ENCODE measurements around the gene OR7C1.
"Not testable (repeated sequence)": the region's sequence is repeated elsewhere in the genome, so short reads cannot be mapped to it uniquely, and the experiment has no call there.

Gene OR7C1

GRCh38 chr19:14783410-14783998 is 51.5 kb downstream of the OR7C1 start:
- DNase-seq, result not testable (repeated sequence)

- DNase-seq, result peak; percentile 8
Observed at GRCh38 chr19:14782626-14783409, 52.2 kb downstream of the OR7C1 start.

GRCh38 chr19:14781713-14782536 is 53.1 kb downstream of the OR7C1 start:
- peak; percentile 20 for DNase-seq

GRCh38 chr19:14780622-14781225 is 54.3 kb downstream of the OR7C1 start:
- peak; percentile 32 for DNase-seq

- no peak for DNase-seq
Observed at GRCh38 chr19:14779151-14779550, 55.8 kb downstream of the OR7C1 start.

GRCh38 chr19:14778110-14778845 is 56.7 kb downstream of the OR7C1 start, which contains the start of gene ADGRE2:
Gene ADGRE2, minus strand, starts transcription at chr19:14778560. Its CDS starts 1,804 bp downstream, at chr19:14776756.
- peak; percentile 32 for DNase-seq

- not testable (repeated sequence) for DNase-seq
Observed at GRCh38 chr19:14777645-14778044, 57.3 kb downstream of the OR7C1 start.

GRCh38 chr19:14775869-14776586 is 59.0 kb downstream of the OR7C1 start:
- no peak for DNase-seq

GRCh38 chr19:14775326-14775725 is 59.7 kb downstream of the OR7C1 start:
- DNase-seq, result peak; percentile 40

GRCh38 chr19:14774373-14774772 is 60.6 kb downstream of the OR7C1 start:
- peak; percentile 30 for DNase-seq

GRCh38 chr19:14773722-14774121 is 61.3 kb downstream of the OR7C1 start:
- peak; percentile 25 for DNase-seq

GRCh38 chr19:14772995-14773394 is 62.0 kb downstream of the OR7C1 start:
- DNase-seq, result no peak

GRCh38 chr19:14772467-14772866 is 62.5 kb downstream of the OR7C1 start:
- DNase-seq, result no peak

GRCh38 chr19:14770944-14771839 is 63.8 kb downstream of the OR7C1 start:
- no peak for DNase-seq

GRCh38 chr19:14770136-14770535 is 64.8 kb downstream of the OR7C1 start:
- peak; percentile 23 for DNase-seq

GRCh38 chr19:14769201-14769600 is 65.8 kb downstream of the OR7C1 start:
- DNase-seq, result peak; percentile 18

GRCh38 chr19:14768001-14768400 is 67.0 kb downstream of the OR7C1 start:
- DNase-seq, result peak; percentile 23

- no peak for DNase-seq
Observed at GRCh38 chr19:14767466-14767971, 67.5 kb downstream of the OR7C1 start.

GRCh38 chr19:14765841-14766240 is 69.1 kb downstream of the OR7C1 start:
- not testable (repeated sequence) for DNase-seq

- DNase-seq, result not testable (repeated sequence)
Observed at GRCh38 chr19:14765403-14765802, 69.6 kb downstream of the OR7C1 start.
